ENCODE measurements around the gene ANGPTL2.
A peak's percentile ranks its signal among the peaks of the same experiment; 100 is the strongest.

The ANGPTL2 gene

DNA sequence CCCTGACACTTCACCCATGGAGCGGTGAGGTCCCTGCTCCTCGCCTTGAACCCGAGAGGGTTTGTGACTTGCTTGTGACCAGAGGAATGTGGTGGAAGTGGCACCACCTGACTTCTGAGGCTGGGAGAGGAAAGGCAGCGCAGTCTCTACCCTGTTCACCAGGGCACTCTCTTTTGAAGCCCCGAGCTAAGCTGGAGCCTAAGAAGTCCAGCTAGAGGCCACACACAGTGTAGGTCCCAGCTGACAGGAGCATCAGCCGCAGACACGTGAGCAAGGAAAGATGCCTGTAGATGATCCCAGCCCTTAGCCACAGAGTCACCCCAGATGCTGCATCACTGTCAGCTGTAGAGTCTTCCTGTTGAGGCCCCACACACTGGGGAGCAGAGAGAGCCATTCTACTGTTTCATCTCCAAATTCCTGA lies 1.7 kb upstream of the ANGPTL2 start:
- Histone ChIP-seq H3K4me1 (ENCODE audit: control insufficient read depth in 1 of 2, insufficient read depth in 2 of 2, low read length in 2 of 2) (peaks cover 12 to 36% of the 10 kb centered on the region in 2 donors), H3K27me3 (ENCODE audit: low read depth, low read length) (no peaks in the 10 kb centered on the region), H3K9me3 (ENCODE audit: control insufficient read depth in 1 of 2, low read length in 2 of 2) (no peaks in the 10 kb centered on the region), H3K27ac (ENCODE audit: low read length) (peak overlapping the region; percentile 0), H3K4me3 (ENCODE audit: low read depth in 1 of 2, low read length in 2 of 2) (no peak overlapping the region), H3K36me3 (ENCODE audit: control insufficient read depth in 1 of 2, insufficient read depth in 2 of 2, low read length in 2 of 2) (peaks cover 0 to 3% of the 10 kb centered on the region in 2 donors)

GRCh38 chr9:127123064-127123890 lies 842 bp upstream of the ANGPTL2 start:
- H3K36me3 ChIP-seq (ENCODE audit: control insufficient read depth in 1 of 2, insufficient read depth in 2 of 2, low read length in 2 of 2), result peaks cover 0 to 3% of the 10 kb centered on the region in 2 donors
- peak overlapping the region; percentile 60 for H3K27ac ChIP-seq (ENCODE audit: low read length)
- peaks cover 12 to 44% of the 10 kb centered on the region in 2 donors for H3K4me1 ChIP-seq (ENCODE audit: control insufficient read depth in 1 of 2, insufficient read depth in 2 of 2, low read length in 2 of 2)
- H3K4me3 ChIP-seq (ENCODE audit: low read depth in 1 of 2, low read length in 2 of 2), result peak overlapping the region in 1 of 2 donors; percentile 86
- no peaks in the 10 kb centered on the region for H3K27me3 ChIP-seq (ENCODE audit: low read depth, low read length)
- no peaks in the 10 kb centered on the region for H3K9me3 ChIP-seq (ENCODE audit: control insufficient read depth in 1 of 2, low read length in 2 of 2)

DNA sequence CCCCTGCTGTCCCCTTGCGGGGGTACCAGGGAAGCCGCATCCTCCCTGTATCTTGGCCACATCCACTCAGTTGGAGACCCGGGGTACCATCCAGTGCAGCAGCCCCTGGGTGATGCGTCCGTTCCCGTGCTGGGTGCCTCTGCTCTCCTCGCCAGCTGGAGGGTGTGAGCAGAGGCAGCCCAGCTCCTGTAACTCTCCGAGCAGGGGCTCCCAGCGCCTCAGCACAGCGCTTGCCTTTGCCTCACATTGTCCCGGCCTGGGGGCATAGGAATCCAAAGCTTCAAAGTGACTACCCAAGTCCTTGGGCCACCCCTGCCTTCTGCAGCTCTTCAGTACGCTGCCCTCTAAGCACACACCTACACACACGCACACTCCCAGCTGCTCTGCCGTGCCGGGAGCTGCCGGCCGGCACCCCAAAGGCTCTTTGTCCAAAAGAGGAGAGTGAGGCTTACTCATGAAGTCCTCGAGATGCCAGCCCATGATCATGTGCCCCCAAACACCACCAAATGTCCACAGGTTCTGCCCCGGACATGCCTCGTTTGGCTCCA lies 733 bp downstream of the ANGPTL2 start:
- peaks cover 0 to 3% of the 10 kb centered on the region in 2 donors for H3K36me3 ChIP-seq (ENCODE audit: control insufficient read depth in 1 of 2, insufficient read depth in 2 of 2, low read length in 2 of 2)
- H3K27me3 ChIP-seq (ENCODE audit: low read depth, low read length), result no peaks in the 10 kb centered on the region
- peaks cover 21 to 56% of the 10 kb centered on the region in 2 donors for H3K4me1 ChIP-seq (ENCODE audit: control insufficient read depth in 1 of 2, insufficient read depth in 2 of 2, low read length in 2 of 2)
- no peaks in the 10 kb centered on the region for H3K9me3 ChIP-seq (ENCODE audit: control insufficient read depth in 1 of 2, low read length in 2 of 2)
- H3K27ac ChIP-seq (ENCODE audit: low read length), result peak overlapping the region; percentile 85
- H3K4me3 ChIP-seq (ENCODE audit: low read depth in 1 of 2, low read length in 2 of 2), result peak overlapping the region; percentile 72 to 86

DNA sequence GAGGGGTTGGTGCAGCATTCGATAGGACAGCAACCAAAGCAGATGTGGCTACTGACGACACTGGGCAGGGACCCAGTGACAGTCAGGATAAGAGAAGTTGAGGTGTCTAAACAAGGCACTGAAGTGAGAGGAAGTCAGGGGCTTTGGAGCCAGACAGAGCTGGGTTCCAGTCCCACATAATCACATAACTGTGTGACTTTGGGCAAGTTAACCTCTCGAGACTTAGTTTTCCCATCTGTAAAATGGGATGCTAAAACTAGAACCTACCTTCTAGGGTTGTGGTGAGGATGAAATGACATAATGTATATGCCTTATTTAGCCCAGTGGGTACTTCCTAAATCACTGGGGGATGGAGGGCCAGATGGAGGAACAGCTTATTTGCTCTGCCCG lies 3.1 kb downstream of the ANGPTL2 start:
- H3K9me3 ChIP-seq (ENCODE audit: control insufficient read depth in 1 of 2, low read length in 2 of 2), result no peaks in the 10 kb centered on the region
- H3K4me3 ChIP-seq (ENCODE audit: low read depth in 1 of 2, low read length in 2 of 2), result peak overlapping the region in 1 of 2 donors; percentile 86
- H3K27ac ChIP-seq (ENCODE audit: low read length), result no peak overlapping the region
- peaks cover 27 to 73% of the 10 kb centered on the region in 2 donors for H3K4me1 ChIP-seq (ENCODE audit: control insufficient read depth in 1 of 2, insufficient read depth in 2 of 2, low read length in 2 of 2)
- H3K27me3 ChIP-seq (ENCODE audit: low read depth, low read length), result no peaks in the 10 kb centered on the region
- peaks cover 0 to 3% of the 10 kb centered on the region in 2 donors for H3K36me3 ChIP-seq (ENCODE audit: control insufficient read depth in 1 of 2, insufficient read depth in 2 of 2, low read length in 2 of 2)

DNA sequence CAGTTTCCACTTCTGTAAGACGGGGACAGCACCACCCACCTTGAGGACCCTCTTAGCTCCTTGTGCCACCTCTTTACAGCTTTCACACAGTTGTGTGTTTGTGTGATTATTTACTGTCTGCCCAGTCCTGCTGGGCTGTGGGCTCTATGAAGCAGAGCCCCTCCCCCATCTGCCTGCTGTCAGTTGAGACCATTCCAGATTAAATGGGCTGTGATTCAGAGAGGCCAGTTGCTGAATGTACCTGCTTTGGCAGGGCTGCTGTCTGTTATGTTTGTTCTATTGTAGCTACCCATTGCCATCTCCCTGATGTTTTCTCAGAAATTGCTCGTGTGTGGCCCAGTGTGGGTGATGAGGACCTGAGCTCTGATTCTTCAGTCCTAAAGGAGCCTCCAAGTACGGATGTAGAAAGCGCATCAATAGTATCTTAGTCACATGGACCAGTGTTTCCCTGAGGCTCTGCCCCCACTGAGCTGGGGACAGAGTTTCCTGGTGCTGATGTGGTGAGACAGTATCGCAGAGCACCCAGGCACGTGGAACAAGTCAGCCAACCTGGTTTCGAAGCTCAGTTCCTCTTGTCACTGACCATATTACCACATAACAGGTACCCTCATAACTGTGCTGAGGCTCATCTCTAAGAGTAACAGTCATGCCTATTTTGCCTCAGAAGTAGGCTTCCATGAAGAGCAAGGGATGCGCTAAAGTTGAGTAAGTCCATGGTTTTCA lies 3.7 kb downstream of the ANGPTL2 start:
- Histone ChIP-seq H3K4me1 (ENCODE audit: control insufficient read depth in 1 of 2, insufficient read depth in 2 of 2, low read length in 2 of 2) (peaks cover 30 to 76% of the 10 kb centered on the region in 2 donors), H3K4me3 (ENCODE audit: low read depth in 1 of 2, low read length in 2 of 2) (peak overlapping the region in 1 of 2 donors; percentile 86), H3K27me3 (ENCODE audit: low read depth, low read length) (no peaks in the 10 kb centered on the region), H3K36me3 (ENCODE audit: control insufficient read depth in 1 of 2, insufficient read depth in 2 of 2, low read length in 2 of 2) (peaks cover 0 to 3% of the 10 kb centered on the region in 2 donors), H3K9me3 (ENCODE audit: control insufficient read depth in 1 of 2, low read length in 2 of 2) (no peaks in the 10 kb centered on the region), H3K27ac (ENCODE audit: low read length) (no peak overlapping the region)

DNA sequence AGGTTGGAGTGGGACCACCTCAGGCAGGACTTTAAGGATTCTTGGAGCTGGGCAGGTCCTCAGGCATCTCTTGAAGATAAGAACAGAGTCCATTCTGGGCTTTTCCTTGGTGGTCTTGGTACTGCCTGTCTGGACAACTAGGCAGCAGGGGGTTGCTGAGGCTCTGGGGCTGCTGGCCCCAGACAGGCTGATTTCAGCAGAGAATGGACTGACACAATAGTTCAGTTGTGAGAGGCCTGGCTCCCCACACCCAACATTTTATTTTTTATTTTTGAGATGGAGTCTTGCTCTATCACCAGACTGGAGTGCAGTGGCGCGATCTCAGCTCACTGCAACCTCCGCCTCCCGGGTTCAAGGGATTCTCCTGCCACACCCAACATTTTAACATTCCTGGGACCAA lies 4.6 kb downstream of the ANGPTL2 start:
- Histone ChIP-seq H3K36me3 (ENCODE audit: control insufficient read depth in 1 of 2, insufficient read depth in 2 of 2, low read length in 2 of 2) (peaks cover 0 to 3% of the 10 kb centered on the region in 2 donors), H3K27ac (ENCODE audit: low read length) (no peak overlapping the region), H3K4me3 (ENCODE audit: low read depth in 1 of 2, low read length in 2 of 2) (no peak overlapping the region), H3K27me3 (ENCODE audit: low read depth, low read length) (no peaks in the 10 kb centered on the region), H3K9me3 (ENCODE audit: control insufficient read depth in 1 of 2, low read length in 2 of 2) (no peaks in the 10 kb centered on the region), H3K4me1 (ENCODE audit: control insufficient read depth in 1 of 2, insufficient read depth in 2 of 2, low read length in 2 of 2) (peaks cover 27 to 76% of the 10 kb centered on the region in 2 donors)

- Histone ChIP-seq H3K9me3 (ENCODE audit: control insufficient read depth in 1 of 2, low read length in 2 of 2) (no peaks in the 10 kb centered on the region), H3K27me3 (ENCODE audit: low read depth, low read length) (no peaks in the 10 kb centered on the region), H3K27ac (ENCODE audit: low read length) (no peak overlapping the region), H3K4me1 (ENCODE audit: control insufficient read depth in 1 of 2, insufficient read depth in 2 of 2, low read length in 2 of 2) (peaks cover 36 to 84% of the 10 kb centered on the region in 2 donors), H3K4me3 (ENCODE audit: low read depth in 1 of 2, low read length in 2 of 2) (peak overlapping the region in 1 of 2 donors; percentile 1), H3K36me3 (ENCODE audit: control insufficient read depth in 1 of 2, insufficient read depth in 2 of 2, low read length in 2 of 2) (peaks cover 0 to 3% of the 10 kb centered on the region in 2 donors)
These were observed 5.5 kb downstream of the ANGPTL2 start for GRCh38 chr9:127116957-127117356.

- Histone ChIP-seq H3K4me3 (ENCODE audit: low read depth in 1 of 2, low read length in 2 of 2) (no peak overlapping the region), H3K27ac (ENCODE audit: low read length) (no peak overlapping the region), H3K4me1 (ENCODE audit: control insufficient read depth in 1 of 2, insufficient read depth in 2 of 2, low read length in 2 of 2) (peaks cover 37 to 90% of the 10 kb centered on the region in 2 donors), H3K36me3 (ENCODE audit: control insufficient read depth in 1 of 2, insufficient read depth in 2 of 2, low read length in 2 of 2) (peaks cover 0 to 3% of the 10 kb centered on the region in 2 donors), H3K9me3 (ENCODE audit: control insufficient read depth in 1 of 2, low read length in 2 of 2) (no peaks in the 10 kb centered on the region), H3K27me3 (ENCODE audit: low read depth, low read length) (no peaks in the 10 kb centered on the region)
These were observed 6.2 kb downstream of the ANGPTL2 start for GRCh38 chr9:127116088-127116726.

- peaks cover 36 to 84% of the 10 kb centered on the region in 2 donors for H3K4me1 ChIP-seq (ENCODE audit: control insufficient read depth in 1 of 2, insufficient read depth in 2 of 2, low read length in 2 of 2)
- H3K4me3 ChIP-seq (ENCODE audit: low read depth in 1 of 2, low read length in 2 of 2), result no peak overlapping the region
- no peaks in the 10 kb centered on the region for H3K27me3 ChIP-seq (ENCODE audit: low read depth, low read length)
- H3K9me3 ChIP-seq (ENCODE audit: control insufficient read depth in 1 of 2, low read length in 2 of 2), result no peaks in the 10 kb centered on the region
- H3K36me3 ChIP-seq (ENCODE audit: control insufficient read depth in 1 of 2, insufficient read depth in 2 of 2, low read length in 2 of 2), result no peaks in the 10 kb centered on the region
- H3K27ac ChIP-seq (ENCODE audit: low read length), result no peak overlapping the region
These were observed 7.8 kb downstream of the ANGPTL2 start for GRCh38 chr9:127114606-127115005.

- H3K9me3 ChIP-seq (ENCODE audit: control insufficient read depth in 1 of 2, low read length in 2 of 2), result no peaks in the 10 kb centered on the region
- H3K36me3 ChIP-seq (ENCODE audit: control insufficient read depth in 1 of 2, insufficient read depth in 2 of 2, low read length in 2 of 2), result no peaks in the 10 kb centered on the region
- no peak overlapping the region for H3K27ac ChIP-seq (ENCODE audit: low read length)
- H3K4me3 ChIP-seq (ENCODE audit: low read depth in 1 of 2, low read length in 2 of 2), result no peak overlapping the region
- H3K4me1 ChIP-seq (ENCODE audit: control insufficient read depth in 1 of 2, insufficient read depth in 2 of 2, low read length in 2 of 2), result peaks cover 31 to 84% of the 10 kb centered on the region in 2 donors
- H3K27me3 ChIP-seq (ENCODE audit: low read depth, low read length), result no peaks in the 10 kb centered on the region
These were observed 9.1 kb downstream of the ANGPTL2 start for GRCh38 chr9:127113191-127113972.

Data from muscle layer of duodenum (tissue), 2 donors.